AG04450 (cell line): ENCODE results near the gene PARP3. TPM values are rescaled to one million over a fixed set of nuclear protein-coding genes. Genes with fewer than 3 reads are reported as not detected.
"Not testable (repeated sequence)": the region's sequence is repeated elsewhere in the genome, so short reads cannot be mapped to it uniquely, and the experiment has no call there.

Source experiments
- CTCF ChIA-PET: fragments of 300-600, 350-600 bp; formaldehyde crosslinking; extraction: SDS; loops from one replicate; lab custom pipeline; 2022; ENCODE audit warnings: antibody characterized with exemption, inconsistent platforms; lab: Charles Lee
- POLR2A ChIA-PET: fragments of 350-600 bp; formaldehyde crosslinking; extraction: SDS; loops from one replicate; lab custom pipeline; 2021; ENCODE audit warnings: antibody characterized with exemption, inconsistent platforms; lab: Yijun Ruan, JAX
- DNase-seq: peaks from one replicate; pipeline ENCODE4 v3.0.0-alpha.2; 2011; ENCODE audit warnings: low read depth, low spot score
- H3K27ac ChIP-seq: one replicate; pipeline ENCODE4 v1.5.1; 2012; ENCODE audit warnings: low read depth, low read length, control low read depth
- H3K27me3 ChIP-seq: one replicate; pipeline ENCODE4 v1.6.0; 2012; ENCODE audit warnings: low read length; ENCODE audit not compliant: control insufficient read depth, insufficient read depth
- H3K4me3 ChIP-seq: 2 replicates; pipeline ENCODE4 v1.5.1; 2011; ENCODE audit warnings: mild to moderate bottlenecking, low read depth, low read length, control low read depth
- H3K9me3 ChIP-seq: 2 replicates; pipeline ENCODE4 v1.5.1; 2012; ENCODE audit warnings: low read length; ENCODE audit not compliant: control insufficient read depth, insufficient read depth
- polyA plus RNA-seq: library from polyadenylated mRNA; depleted of rRNA; stranded (reverse); fragments of >200 nt; gene quantifications from 2 replicates; pipeline ENCODE4 v1.2.3, GENCODE V29; 2011
- TF ChIP-seq, protein P1 (sequence below): IDR thresholded peaks from 2 replicates; pipeline ENCODE4 v1.5.1; 2011; ENCODE audit warnings: low read depth, low read length, control low read depth, inconsistent platforms

PARP3 gene
- polyA plus RNA-seq, 1 experiment = 7.5 TPM

DNA sequence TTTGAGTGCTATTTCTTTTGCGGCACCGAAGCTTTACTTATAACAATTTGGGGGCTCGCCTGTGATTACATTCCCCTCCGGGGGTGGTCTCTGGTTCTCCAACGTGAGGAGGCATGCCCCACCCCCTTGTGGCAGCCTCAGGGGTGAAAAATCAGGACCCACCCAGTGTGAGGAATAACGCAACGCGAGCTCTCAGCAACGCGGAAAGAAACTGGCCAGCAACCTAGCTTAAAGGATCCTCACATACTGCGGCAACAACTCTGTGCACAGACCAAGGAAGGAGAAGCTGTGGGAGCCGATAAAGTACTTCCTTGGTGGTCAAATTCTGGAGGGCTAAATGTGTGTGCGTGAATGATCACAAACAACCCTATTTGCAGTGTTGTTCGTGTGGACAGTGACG is 44.8 kb upstream of the PARP3 start:
- Histone ChIP-seq H3K27ac (no peak overlapping the region), H3K27me3 (peaks cover 6% of the 10 kb centered on the region), H3K4me3 (no peak overlapping the region), H3K9me3 (no peaks in the 10 kb centered on the region)
- TF ChIP-seq, protein P1, sequence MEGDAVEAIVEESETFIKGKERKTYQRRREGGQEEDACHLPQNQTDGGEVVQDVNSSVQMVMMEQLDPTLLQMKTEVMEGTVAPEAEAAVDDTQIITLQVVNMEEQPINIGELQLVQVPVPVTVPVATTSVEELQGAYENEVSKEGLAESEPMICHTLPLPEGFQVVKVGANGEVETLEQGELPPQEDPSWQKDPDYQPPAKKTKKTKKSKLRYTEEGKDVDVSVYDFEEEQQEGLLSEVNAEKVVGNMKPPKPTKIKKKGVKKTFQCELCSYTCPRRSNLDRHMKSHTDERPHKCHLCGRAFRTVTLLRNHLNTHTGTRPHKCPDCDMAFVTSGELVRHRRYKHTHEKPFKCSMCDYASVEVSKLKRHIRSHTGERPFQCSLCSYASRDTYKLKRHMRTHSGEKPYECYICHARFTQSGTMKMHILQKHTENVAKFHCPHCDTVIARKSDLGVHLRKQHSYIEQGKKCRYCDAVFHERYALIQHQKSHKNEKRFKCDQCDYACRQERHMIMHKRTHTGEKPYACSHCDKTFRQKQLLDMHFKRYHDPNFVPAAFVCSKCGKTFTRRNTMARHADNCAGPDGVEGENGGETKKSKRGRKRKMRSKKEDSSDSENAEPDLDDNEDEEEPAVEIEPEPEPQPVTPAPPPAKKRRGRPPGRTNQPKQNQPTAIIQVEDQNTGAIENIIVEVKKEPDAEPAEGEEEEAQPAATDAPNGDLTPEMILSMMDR = no peak
- CTCF ChIA-PET = no interaction called here
- DNase-seq = no peak
- POLR2A ChIA-PET = no interaction called here

DNA sequence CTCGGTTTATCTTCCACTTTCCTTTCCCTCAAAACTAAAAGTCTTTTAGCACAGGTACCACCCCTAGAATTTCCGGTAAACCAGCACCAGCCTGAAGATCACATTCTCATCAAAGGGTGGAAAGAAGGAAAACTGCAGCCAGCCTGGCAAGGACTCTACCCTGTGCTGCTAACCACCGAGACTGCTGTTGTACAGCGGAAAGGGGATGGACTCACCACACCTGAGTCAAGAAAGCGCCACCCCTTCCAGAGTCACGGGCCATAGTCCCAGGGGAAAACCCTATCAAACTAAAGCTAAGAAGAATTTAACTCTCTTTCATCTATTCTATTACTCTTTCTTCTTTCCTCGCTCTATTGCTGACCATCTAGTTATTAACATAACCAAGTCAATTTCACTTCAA is 42.1 kb upstream of the PARP3 start:
- POLR2A ChIA-PET, DNase-seq, H3K27me3 ChIP-seq, CTCF ChIA-PET, H3K9me3 ChIP-seq, H3K27ac ChIP-seq, H3K4me3 ChIP-seq: not testable (repeated sequence)

DNA sequence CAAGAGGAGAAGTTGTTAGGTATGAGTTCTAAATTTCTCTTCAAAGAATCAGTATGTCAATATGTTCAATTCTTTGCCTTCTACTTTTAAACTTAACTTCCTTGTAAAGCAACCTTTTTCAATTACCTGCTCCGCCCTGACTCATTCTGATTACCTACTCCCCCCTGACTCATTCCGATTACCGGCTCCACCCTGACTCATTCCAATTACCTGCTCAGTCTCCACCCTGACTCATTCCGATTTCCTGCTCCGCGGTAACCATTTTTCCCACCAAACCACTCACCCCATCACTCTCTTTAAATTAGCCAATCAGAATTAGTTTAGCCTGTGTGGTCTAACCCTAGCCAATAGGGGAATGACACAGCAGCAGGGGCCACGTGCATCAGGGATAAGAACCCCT is 39.8 kb upstream of the PARP3 start:
- DNase-seq, POLR2A ChIA-PET, H3K4me3 ChIP-seq, H3K27ac ChIP-seq, H3K27me3 ChIP-seq, CTCF ChIA-PET, H3K9me3 ChIP-seq: not testable (repeated sequence)

DNA sequence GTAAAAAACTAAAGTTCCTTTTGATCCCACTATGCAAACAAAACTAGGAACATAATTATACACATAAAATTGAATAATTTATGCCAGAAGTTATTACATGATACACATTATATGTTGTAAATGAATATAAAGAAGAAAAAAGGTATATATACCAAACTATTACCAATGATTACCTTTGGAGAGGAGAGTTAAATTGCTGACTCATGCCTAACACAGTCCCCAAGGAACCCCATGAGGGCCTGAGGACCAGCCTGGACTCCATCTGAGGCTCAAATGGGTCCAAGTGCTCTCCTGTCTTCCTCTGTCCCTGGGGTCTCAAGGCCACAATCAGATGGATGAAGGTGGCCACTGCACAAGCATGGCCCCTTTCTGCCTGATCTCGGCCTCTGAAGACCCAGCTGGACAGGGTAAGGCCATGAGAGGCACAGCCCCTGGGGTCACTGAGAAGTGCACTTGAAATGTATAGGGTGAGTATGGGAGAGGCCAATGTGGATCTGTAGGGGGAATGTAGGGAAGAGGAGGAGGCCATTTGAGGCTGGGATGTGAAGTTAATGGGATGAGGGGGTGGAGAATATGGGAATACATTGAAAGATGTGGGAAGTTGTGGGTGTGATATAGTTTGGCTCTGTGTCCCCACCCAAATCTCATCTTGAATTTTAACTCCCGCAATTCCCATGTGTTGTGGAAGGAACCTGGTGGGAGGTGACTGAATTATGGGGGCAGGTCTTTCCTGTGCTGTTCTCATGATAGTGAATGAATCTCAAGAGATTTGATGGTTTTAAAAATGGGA is 37.9 kb upstream of the PARP3 start:
- ChIA-PET POLR2A (no interaction called here), CTCF (no interaction called here)
- TF ChIP-seq, protein P1 = no peak

DNA sequence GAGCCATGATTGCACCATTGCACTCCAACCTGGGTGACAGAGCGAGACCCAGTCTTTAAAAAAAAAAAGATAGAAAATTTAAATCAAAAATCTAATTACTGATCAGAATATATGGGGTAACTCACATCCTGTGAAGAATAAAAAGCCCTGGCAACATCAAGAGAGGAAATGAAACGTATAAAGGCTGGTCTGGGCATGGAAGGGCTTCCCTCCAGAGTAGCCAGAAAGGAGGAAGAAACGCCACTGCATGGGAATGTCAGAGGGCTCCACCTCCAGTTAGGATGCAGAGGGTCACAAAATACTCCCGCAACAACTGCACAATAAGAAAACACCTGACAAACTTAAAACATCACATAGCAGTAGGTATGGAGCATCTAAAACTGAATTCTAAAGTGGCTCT is 34.1 kb upstream of the PARP3 start:
- H3K27ac ChIP-seq = no peak overlapping the region
- H3K9me3 ChIP-seq = peaks cover 3% of the 10 kb centered on the region; the same call in 1 of the 2 replicates
- H3K27me3 ChIP-seq = no peaks in the 10 kb centered on the region
- ChIA-PET POLR2A (no interaction called here), CTCF (no interaction called here)
- no peak for DNase-seq
- TF ChIP-seq, protein P1 = no peak
- H3K4me3 ChIP-seq = no peak overlapping the region

More for the DNA sequence above, 37.9 kb upstream of the PARP3 start:
- no peaks in the 10 kb centered on the region for H3K27me3 ChIP-seq
- H3K27ac ChIP-seq = no peak overlapping the region
- peaks cover 3% of the 10 kb centered on the region; the same call in 1 of the 2 replicates for H3K9me3 ChIP-seq
- no peak for DNase-seq
- no peak overlapping the region for H3K4me3 ChIP-seq

DNA sequence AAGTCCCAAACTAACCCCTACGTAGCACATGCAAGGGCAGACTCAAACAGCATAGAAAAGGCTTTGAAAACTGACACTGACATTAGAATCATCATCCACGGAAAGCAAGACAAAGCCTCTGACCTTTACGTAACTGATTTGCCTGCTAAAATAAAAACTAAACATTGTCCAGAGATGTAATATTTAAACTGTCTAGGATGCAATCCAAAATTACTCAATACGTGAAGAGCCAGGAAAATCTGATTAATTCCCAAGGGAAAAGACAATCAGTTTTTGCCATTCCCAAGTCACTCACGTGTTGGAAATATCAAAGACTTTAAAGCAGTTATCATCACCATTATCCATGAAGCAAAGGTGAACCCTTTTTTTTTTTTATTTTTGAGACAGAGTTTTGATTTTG is 25.7 kb upstream of the PARP3 start:
- H3K4me3 ChIP-seq = no peak overlapping the region
- no peak for DNase-seq
- ChIA-PET CTCF (no interaction called here), POLR2A (no interaction called here)
- H3K27me3 ChIP-seq = no peaks in the 10 kb centered on the region
- no peaks in the 10 kb centered on the region for H3K9me3 ChIP-seq
- H3K27ac ChIP-seq = no peak overlapping the region
- TF ChIP-seq, protein P1 = no peak
